ENCODE data around the gene MAP2. TPM values are rescaled to one million over a fixed set of nuclear protein-coding genes. Genes with fewer than 3 reads are reported as not detected.
A peak's percentile ranks its signal among the peaks of the same experiment; 100 is the strongest.

The MAP2 gene
- total RNA-seq, 1 donor from 2014 or later = 16.5 TPM

GRCh38 chr2:209458008-209458979, 34.4 kb downstream of the MAP2 start:
- no peaks in the 10 kb centered on the region for H3K36me3 Mint-ChIP-seq (ENCODE audit: insufficient read depth)
- no peak for DNase-seq (ENCODE audit: low spot score, unreplicated experiment)
- H3K4me1 Mint-ChIP-seq (ENCODE audit: low read depth) = no peaks in the 10 kb centered on the region
- no peaks in the 10 kb centered on the region for H3K9me3 Mint-ChIP-seq (ENCODE audit: low read depth)
- H3K27me3 Mint-ChIP-seq = no peaks in the 10 kb centered on the region
- H3K4me3 Mint-ChIP-seq (ENCODE audit: low read depth) = no peak overlapping the region
- H3K27ac Mint-ChIP-seq = no peak overlapping the region
- TF ChIP-seq CTCF (IDR thresholded peaks at IDR 0.05; ENCODE audit: unreplicated experiment) = no peak

GRCh38 chr2:209459359-209459758, 35.5 kb downstream of the MAP2 start:
- H3K27ac Mint-ChIP-seq = no peak overlapping the region
- H3K9me3 Mint-ChIP-seq (ENCODE audit: low read depth) = no peaks in the 10 kb centered on the region
- H3K27me3 Mint-ChIP-seq = no peaks in the 10 kb centered on the region

GRCh38 chr2:209460151-209460761, 36.4 kb downstream of the MAP2 start:
- no peaks in the 10 kb centered on the region for H3K4me1 Mint-ChIP-seq (ENCODE audit: low read depth)
- no peaks in the 10 kb centered on the region for H3K9me3 Mint-ChIP-seq (ENCODE audit: low read depth)
- no peak for DNase-seq (ENCODE audit: low spot score, unreplicated experiment)
- no peak for TF ChIP-seq CTCF (IDR thresholded peaks at IDR 0.05; ENCODE audit: unreplicated experiment)
- H3K36me3 Mint-ChIP-seq (ENCODE audit: insufficient read depth) = no peaks in the 10 kb centered on the region
- no peak overlapping the region for H3K4me3 Mint-ChIP-seq (ENCODE audit: low read depth)
- no peaks in the 10 kb centered on the region for H3K27me3 Mint-ChIP-seq
- H3K27ac Mint-ChIP-seq = no peak overlapping the region

More at GRCh38 chr2:209459359-209459758, 35.5 kb downstream of the MAP2 start:
- TF ChIP-seq CTCF (IDR thresholded peaks at IDR 0.05; ENCODE audit: unreplicated experiment) = no peak
- H3K4me3 Mint-ChIP-seq (ENCODE audit: low read depth) = no peak overlapping the region
- no peaks in the 10 kb centered on the region for H3K4me1 Mint-ChIP-seq (ENCODE audit: low read depth)
- no peaks in the 10 kb centered on the region for H3K36me3 Mint-ChIP-seq (ENCODE audit: insufficient read depth)
- no peak for DNase-seq (ENCODE audit: low spot score, unreplicated experiment)

- TF ChIP-seq CTCF (IDR thresholded peaks at IDR 0.05; ENCODE audit: unreplicated experiment) = peak; percentile 48
- Mint-ChIP-seq H3K27me3 (no peaks in the 10 kb centered on the region), H3K36me3 (ENCODE audit: insufficient read depth) (no peaks in the 10 kb centered on the region), H3K27ac (no peak overlapping the region), H3K4me1 (ENCODE audit: low read depth) (no peaks in the 10 kb centered on the region), H3K4me3 (ENCODE audit: low read depth) (no peak overlapping the region), H3K9me3 (ENCODE audit: low read depth) (peaks cover 8% of the 10 kb centered on the region)
- DNase-seq (ENCODE audit: low spot score, unreplicated experiment) = no peak
Observed at GRCh38 chr2:209463226-209463625, 39.4 kb downstream of the MAP2 start.

- Mint-ChIP-seq H3K27ac (no peak overlapping the region), H3K4me1 (ENCODE audit: low read depth) (no peaks in the 10 kb centered on the region), H3K9me3 (ENCODE audit: low read depth) (peaks cover 8% of the 10 kb centered on the region), H3K36me3 (ENCODE audit: insufficient read depth) (no peaks in the 10 kb centered on the region), H3K27me3 (no peaks in the 10 kb centered on the region), H3K4me3 (ENCODE audit: low read depth) (no peak overlapping the region)
- no peak for DNase-seq (ENCODE audit: low spot score, unreplicated experiment)
- no peak for TF ChIP-seq CTCF (IDR thresholded peaks at IDR 0.05; ENCODE audit: unreplicated experiment)
Observed at GRCh38 chr2:209463835-209464234, 40.0 kb downstream of the MAP2 start.
